K562 (cell line): ENCODE measurements around the gene KCNIP2. TPM values are rescaled to one million over a fixed set of nuclear protein-coding genes. Genes with fewer than 3 reads are reported as not detected.

Source experiments
- BRD9 ChIP-seq: fragments of 450-650 bp; IDR thresholded peaks from 2 replicates; pipeline ENCODE4 v1.6.1; 2018; ENCODE audit warnings: low read depth; ENCODE audit not compliant: partially characterized antibody
- CC2D1A ChIP-seq: fragments of 450-650 bp; IDR thresholded peaks from 2 replicates; pipeline ENCODE4 v1.6.1; 2017; ENCODE audit warnings: mild to moderate bottlenecking
- CHD2 ChIP-seq: IDR thresholded peaks from 2 replicates; pipeline ENCODE4 v1.6.1; 2011; ENCODE audit warnings: low read depth, low read length
- CREB1 ChIP-seq, 2 experiments: sonication (generic) in 1 of 2; formaldehyde crosslinking in 1 of 2; IDR thresholded peaks; 2 replicates each; pipeline versions ENCODE4 v1.6.1 to v1.8.0; 2012 to 2022; ENCODE audit warnings: inconsistent platforms in 1 of 2, mild to moderate bottlenecking in 1 of 2, missing genetic modification reagents in 1 of 2, moderate library complexity in 1 of 2
- HNRNPLL ChIP-seq: fragments of 200-400 bp; formaldehyde crosslinking; IDR thresholded peaks from 2 replicates; pipeline ENCODE4 v1.6.1; 2017; ENCODE audit warnings: low read length, low read depth, mild to moderate bottlenecking; ENCODE audit not compliant: poor library complexity, severe bottlenecking
- KAT2B ChIP-seq: IDR thresholded peaks from one replicate; pipeline ENCODE4 v1.6.1; 2012; ENCODE audit warnings: low read depth, mild to moderate bottlenecking, control low read depth, inconsistent platforms, low read length, moderate library complexity
- MECOM ChIP-seq: fragments of 250-450 bp; sonication (Bioruptor Pico); IDR thresholded peaks from 2 replicates; pipeline ENCODE4 v1.8.0; 2022; ENCODE audit warnings: inconsistent platforms
- MYNN ChIP-seq, 2 experiments: sonication (generic); formaldehyde crosslinking in 1 of 2; IDR thresholded peaks; 2 replicates each; pipeline versions ENCODE4 v1.5.0 to v1.6.1; 2016 to 2020; ENCODE audit warnings: antibody characterized with exemption in 1 of 2, missing genetic modification reagents in 1 of 2
- PHF8 ChIP-seq: fragments of 200-600 bp; sonication (generic); IDR thresholded peaks from 2 replicates; pipeline ENCODE4 v1.6.1; 2012; ENCODE audit warnings: mixed run types, mild to moderate bottlenecking, inconsistent platforms, low read length, moderate library complexity, borderline replicate concordance
- PRPF4 ChIP-seq: fragments of 200-400 bp; formaldehyde crosslinking; IDR thresholded peaks from one replicate; pipeline ENCODE4 v1.6.1; 2017; ENCODE audit warnings: low read length, low read depth, mild to moderate bottlenecking; ENCODE audit not compliant: insufficient read depth, poor library complexity, severe bottlenecking
- THAP7 ChIP-seq: fragments of 250-450 bp; sonication (Bioruptor Pico); IDR thresholded peaks from 2 replicates; pipeline ENCODE4 v1.5.0; 2021
- ZNF740 ChIP-seq, 3 experiments: fragments of 200-800 bp in 1 of 3; sonication (Bioruptor generic) in 1 of 3; sonication (generic) in 1 of 3; formaldehyde crosslinking in 1 of 3; IDR thresholded peaks; 2 replicates each; pipeline versions ENCODE4 v1.6.1 to v1.8.0; 2016 to 2022; ENCODE audit warnings: mild to moderate bottlenecking in 2 of 3, missing compliant biosample characterization in 2 of 3, missing genetic modification characterization in 2 of 3, missing genetic modification reagents in 1 of 3
- polyA plus RNA-seq, 8 experiments: library from polyadenylated mRNA; depleted of rRNA in 4 of 8; stranded (reverse) in 5 of 8; unstranded in 3 of 8; fragments of >200 nt; fragmentation: Nextera tagmentation in 2 of 8; fragmentation: Illumina TruSeq in 1 of 8; extraction: Ambion mirVana in 2 of 8; extraction: Trizol in 1 of 8; gene quantifications; 2 replicates each; pipeline versions ENCODE4 v1.2.1 to v1.2.3, GENCODE V29; 2011 to 2014; ENCODE audit warnings: inconsistent platforms in 1 of 8, missing spikeins in 1 of 8
- total RNA-seq, 7 experiments: library from RNA; depleted of rRNA in 6 of 7; stranded (reverse); fragments of >200 nt in 6 of 7; fragmentation: Illumina TruSeq in 2 of 7; extraction: Trizol in 2 of 7; gene quantifications; 2 replicates each; pipeline versions ENCODE4 v1.2.1 to v1.2.3, GENCODE V29; 2011 to 2021; ENCODE audit warnings: low replicate concordance in 1 of 7

The KCNIP2 gene
- total and polyA plus RNA-seq, 9 of the 15 experiments (the other 6 are each of a cell fraction or from before 2014, with no cell fraction given): 2.5 to 7.6 (median 4.1) TPM

- no peak for TF ChIP-seq HNRNPLL
- 0 out of 2 replicates have a peak, but pooled peaks have one; percentile 35 for TF ChIP-seq ZNF740 (CRISPR knock-in tag; IDR thresholded peaks at IDR 0.05)
- no peak; a peak in 1 of 4 replicates for TF ChIP-seq ZNF740 (tag; IDR thresholded peaks at IDR 0.05)
- peak; percentile 25 for TF ChIP-seq KAT2B
- TF ChIP-seq CC2D1A: peak; percentile 28; the same call in 1 of the 2 replicates
- TF ChIP-seq PRPF4: peak; percentile 96
- no peak for TF ChIP-seq MECOM (CRISPR knock-in tag)
- peak; percentile 76; the same call in 1 of the 2 replicates for TF ChIP-seq PHF8
- peak; percentile 46; the same call in 1 of the 2 replicates for TF ChIP-seq MYNN (IDR thresholded peaks at IDR 0.05)
- TF ChIP-seq MYNN (CRISPR knock-in tag; IDR thresholded peaks at IDR 0.05): no peak
- peak; percentile 33; the same call in 1 of the 2 replicates for TF ChIP-seq CREB1 (IDR thresholded peaks at IDR 0.05)
- peak; percentile 46; the same call in 1 of the 2 replicates for TF ChIP-seq CREB1 (CRISPR knock-in tag; IDR thresholded peaks at IDR 0.05)
- no peak for TF ChIP-seq THAP7 (CRISPR knock-in tag)
- peak; percentile 31; the same call in 1 of the 2 replicates for TF ChIP-seq CHD2
- peak; percentile 68 for TF ChIP-seq BRD9
These were observed 25.3 kb downstream of the KCNIP2 start, which contains the start of gene OGA (continued) for GRCh38 chr10:101818119-101818871.
